Measurements from ENCODE around the gene ITGB3BP. TPM values are rescaled to one million over a fixed set of nuclear protein-coding genes. Genes with fewer than 3 reads are reported as not detected.

ITGB3BP gene
- total RNA-seq, 1 donor from 2014 or later: 17.9 TPM

DNA sequence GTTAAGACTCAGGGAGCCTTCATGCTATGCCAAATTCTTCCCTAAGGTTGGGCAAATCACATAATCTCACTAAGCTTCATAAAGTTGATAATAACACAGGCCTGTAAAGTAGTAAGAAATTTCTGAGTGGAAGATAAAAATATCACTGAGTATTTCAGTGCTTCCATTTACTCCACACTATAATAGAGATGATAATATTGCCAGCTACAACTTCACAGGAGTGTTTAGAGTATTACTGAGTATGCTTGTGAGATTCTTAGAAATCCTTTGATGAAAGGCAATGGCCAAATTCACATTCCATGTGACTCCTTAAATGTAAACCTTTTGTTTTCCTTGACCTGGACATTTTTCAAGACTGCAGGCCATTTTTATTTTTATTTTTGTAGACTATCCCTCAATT, 10.4 kb downstream of the ITGB3BP start:
- Mint-ChIP-seq H3K9me3 (ENCODE audit: unreplicated experiment) (peaks cover 8% of the 10 kb centered on the region), H3K27ac (ENCODE audit: unreplicated experiment) (no peak overlapping the region), H3K36me3 (ENCODE audit: unreplicated experiment) (peaks cover 3% of the 10 kb centered on the region), H3K27me3 (ENCODE audit: unreplicated experiment) (no peaks in the 10 kb centered on the region), H3K4me1 (ENCODE audit: unreplicated experiment) (no peaks in the 10 kb centered on the region), H3K4me3 (ENCODE audit: unreplicated experiment) (no peak overlapping the region)
- TF ChIP-seq, protein P1, sequence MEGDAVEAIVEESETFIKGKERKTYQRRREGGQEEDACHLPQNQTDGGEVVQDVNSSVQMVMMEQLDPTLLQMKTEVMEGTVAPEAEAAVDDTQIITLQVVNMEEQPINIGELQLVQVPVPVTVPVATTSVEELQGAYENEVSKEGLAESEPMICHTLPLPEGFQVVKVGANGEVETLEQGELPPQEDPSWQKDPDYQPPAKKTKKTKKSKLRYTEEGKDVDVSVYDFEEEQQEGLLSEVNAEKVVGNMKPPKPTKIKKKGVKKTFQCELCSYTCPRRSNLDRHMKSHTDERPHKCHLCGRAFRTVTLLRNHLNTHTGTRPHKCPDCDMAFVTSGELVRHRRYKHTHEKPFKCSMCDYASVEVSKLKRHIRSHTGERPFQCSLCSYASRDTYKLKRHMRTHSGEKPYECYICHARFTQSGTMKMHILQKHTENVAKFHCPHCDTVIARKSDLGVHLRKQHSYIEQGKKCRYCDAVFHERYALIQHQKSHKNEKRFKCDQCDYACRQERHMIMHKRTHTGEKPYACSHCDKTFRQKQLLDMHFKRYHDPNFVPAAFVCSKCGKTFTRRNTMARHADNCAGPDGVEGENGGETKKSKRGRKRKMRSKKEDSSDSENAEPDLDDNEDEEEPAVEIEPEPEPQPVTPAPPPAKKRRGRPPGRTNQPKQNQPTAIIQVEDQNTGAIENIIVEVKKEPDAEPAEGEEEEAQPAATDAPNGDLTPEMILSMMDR (IDR thresholded peaks at IDR 0.05): no peak
- DNase-seq (ENCODE audit: extremely low spot score, unreplicated experiment): no peak

DNA sequence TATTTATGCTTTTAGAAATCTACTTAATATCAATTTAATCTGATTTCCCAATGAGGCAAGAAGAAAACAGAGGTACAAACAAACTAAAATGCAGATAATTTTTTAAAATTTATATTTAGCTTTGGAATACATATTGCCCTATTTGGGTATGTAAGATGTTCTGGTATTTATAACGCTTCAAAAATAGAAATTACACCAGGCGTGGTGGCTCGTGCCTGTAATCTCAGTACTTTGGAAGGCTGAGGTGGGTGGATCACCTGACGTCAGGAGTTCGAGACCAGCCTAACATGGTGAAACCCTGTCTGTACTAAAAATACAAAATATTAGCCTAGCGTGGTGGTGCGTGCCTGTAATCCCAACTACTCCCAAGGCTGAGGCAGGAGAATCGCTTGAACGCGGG, 13.3 kb downstream of the ITGB3BP start:
- Mint-ChIP-seq H3K27me3 (ENCODE audit: unreplicated experiment) (no peaks in the 10 kb centered on the region), H3K36me3 (ENCODE audit: unreplicated experiment) (peaks cover 8% of the 10 kb centered on the region), H3K9me3 (ENCODE audit: unreplicated experiment) (peaks cover 4% of the 10 kb centered on the region), H3K4me1 (ENCODE audit: unreplicated experiment) (no peaks in the 10 kb centered on the region), H3K4me3 (ENCODE audit: unreplicated experiment) (no peak overlapping the region), H3K27ac (ENCODE audit: unreplicated experiment) (no peak overlapping the region)
- DNase-seq (ENCODE audit: extremely low spot score, unreplicated experiment): no peak
- TF ChIP-seq, protein P1 (IDR thresholded peaks at IDR 0.05): no peak

DNA sequence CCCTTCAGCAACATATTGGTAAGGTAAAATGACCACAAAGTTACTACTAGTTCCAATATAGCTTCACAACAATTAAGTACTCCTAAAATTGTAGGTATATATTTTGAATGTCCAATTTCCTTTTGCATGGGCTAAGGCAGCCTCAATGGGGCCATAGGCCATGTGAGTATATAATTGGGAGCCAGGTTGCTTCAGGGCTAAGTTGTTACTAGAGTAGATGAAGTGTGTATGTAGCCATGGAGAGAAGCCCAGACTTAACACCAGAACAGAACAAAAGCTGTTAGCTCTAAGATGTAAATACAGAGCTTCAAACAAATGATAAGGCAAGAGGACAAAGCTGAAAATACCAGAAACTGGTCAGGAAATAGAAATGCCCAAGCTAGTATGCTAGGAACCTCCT, 16.2 kb downstream of the ITGB3BP start:
- TF ChIP-seq, protein P1 (IDR thresholded peaks at IDR 0.05): no peak
- H3K9me3 Mint-ChIP-seq (ENCODE audit: unreplicated experiment): no peaks in the 10 kb centered on the region
- peaks cover 5% of the 10 kb centered on the region for H3K36me3 Mint-ChIP-seq (ENCODE audit: unreplicated experiment)

DNA sequence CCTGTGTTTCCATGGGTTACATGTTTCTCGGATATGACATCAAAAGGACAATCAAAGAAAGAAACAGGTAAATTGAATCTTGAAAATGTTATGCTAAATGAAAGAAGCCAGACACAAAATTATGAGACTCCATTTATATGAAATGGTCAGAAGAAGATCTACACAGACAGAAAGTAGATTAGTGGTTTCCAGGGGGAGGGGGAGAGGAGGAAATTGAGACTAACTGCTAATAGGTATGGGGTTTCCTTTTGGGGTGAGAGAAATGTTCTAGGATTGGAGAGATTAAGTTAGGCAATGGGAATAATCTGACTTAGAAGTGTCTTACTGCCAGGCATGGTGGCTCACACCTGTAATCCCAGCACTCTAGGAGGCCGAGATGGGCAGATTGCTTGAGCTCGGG, 21.8 kb downstream of the ITGB3BP start:
- DNase-seq (ENCODE audit: extremely low spot score, unreplicated experiment): no peak
- Mint-ChIP-seq H3K9me3 (ENCODE audit: unreplicated experiment) (no peaks in the 10 kb centered on the region), H3K27ac (ENCODE audit: unreplicated experiment) (no peak overlapping the region), H3K4me1 (ENCODE audit: unreplicated experiment) (no peaks in the 10 kb centered on the region), H3K4me3 (ENCODE audit: unreplicated experiment) (no peak overlapping the region), H3K27me3 (ENCODE audit: unreplicated experiment) (no peaks in the 10 kb centered on the region), H3K36me3 (ENCODE audit: unreplicated experiment) (peaks cover 9% of the 10 kb centered on the region)
- TF ChIP-seq, protein P1 (IDR thresholded peaks at IDR 0.05): no peak

More for the DNA sequence above, 16.2 kb downstream of the ITGB3BP start:
- no peak for DNase-seq (ENCODE audit: extremely low spot score, unreplicated experiment)
- Mint-ChIP-seq H3K4me1 (ENCODE audit: unreplicated experiment) (no peaks in the 10 kb centered on the region), H3K27me3 (ENCODE audit: unreplicated experiment) (no peaks in the 10 kb centered on the region), H3K4me3 (ENCODE audit: unreplicated experiment) (no peak overlapping the region), H3K27ac (ENCODE audit: unreplicated experiment) (no peak overlapping the region)

DNA sequence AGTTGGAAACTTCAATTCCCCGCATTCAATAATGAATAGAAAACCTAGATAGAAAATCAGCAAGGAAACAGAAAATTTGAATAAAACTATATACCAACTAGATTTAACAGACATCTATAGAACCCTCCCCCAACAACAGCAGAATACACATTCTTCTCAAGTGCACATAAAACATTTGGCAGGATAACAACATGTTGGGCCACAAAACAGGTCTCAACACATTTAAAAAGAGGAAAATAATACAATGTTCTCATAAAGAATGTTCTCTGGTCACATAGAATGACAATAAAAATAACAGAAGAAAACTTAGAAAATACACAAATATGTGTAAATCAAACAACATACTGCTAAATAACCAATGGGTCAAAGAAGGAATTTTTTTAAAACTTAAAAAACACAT, 24.9 kb downstream of the ITGB3BP start:
- TF ChIP-seq, protein P1 (IDR thresholded peaks at IDR 0.05): no peak
- Mint-ChIP-seq H3K9me3 (ENCODE audit: unreplicated experiment) (no peaks in the 10 kb centered on the region), H3K27ac (ENCODE audit: unreplicated experiment) (no peak overlapping the region), H3K36me3 (ENCODE audit: unreplicated experiment) (peaks cover 6% of the 10 kb centered on the region), H3K4me1 (ENCODE audit: unreplicated experiment) (no peaks in the 10 kb centered on the region), H3K4me3 (ENCODE audit: unreplicated experiment) (no peak overlapping the region), H3K27me3 (ENCODE audit: unreplicated experiment) (no peaks in the 10 kb centered on the region)
- no peak for DNase-seq (ENCODE audit: extremely low spot score, unreplicated experiment)

Measured in osteocyte (in vitro differentiated cells).